ENCODE results near the gene HTR1B. TPM values are rescaled to one million over a fixed set of nuclear protein-coding genes. Genes with fewer than 3 reads are reported as not detected.

Gene HTR1B
- total and polyA plus RNA-seq, 2 donors from 2014 or later, result 0.26 to 1.9 TPM

DNA sequence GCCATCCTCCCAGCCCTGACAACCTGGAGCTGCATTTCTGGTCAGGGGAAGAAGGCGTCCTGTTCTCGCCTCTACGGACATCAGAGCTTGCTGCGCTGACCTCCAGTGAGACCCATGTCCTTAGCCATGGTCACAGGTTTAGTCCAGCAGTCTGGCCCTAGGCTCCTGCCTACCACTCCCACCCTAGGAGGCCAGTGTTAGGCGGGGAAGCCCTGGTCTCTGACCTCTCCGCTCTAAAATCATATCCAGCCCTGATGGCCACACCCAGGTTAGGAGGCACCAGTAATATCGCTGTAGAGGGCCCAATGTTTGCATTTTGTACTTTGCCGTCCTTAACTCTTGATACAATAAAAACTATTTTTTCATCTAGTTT, 1.2 kb upstream of the HTR1B start:
- H3K27ac ChIP-seq (ENCODE audit: low read depth in 2 of 2, low read length in 2 of 2), result no peak overlapping the region
- H3K9me3 ChIP-seq (ENCODE audit: control insufficient read depth in 2 of 3, insufficient read depth in 1 of 3, low read length in 3 of 3), result no peaks in the 10 kb centered on the region
- peaks cover 44% of the 10 kb centered on the region for H3K27me3 ChIP-seq (ENCODE audit: control insufficient read depth, insufficient read depth, low read length)
- no peak for FAIRE-seq
- H3K9ac ChIP-seq (ENCODE audit: low read length in 3 of 3), result no peak overlapping the region
- H3K4me3 ChIP-seq (ENCODE audit: low read length in 3 of 3), result peak overlapping the region in 1 of 3 donors; percentile 57
- peak in 1 of 5 donors; percentile 11 for DNase-seq
- peaks cover 0 to 15% (median 6%) of the 10 kb centered on the region in 3 donors for H3K4me1 ChIP-seq (ENCODE audit: control insufficient read depth in 2 of 3, insufficient read depth in 2 of 3, low read depth in 1 of 3, low read length in 3 of 3)
- TF ChIP-seq, protein P1, sequence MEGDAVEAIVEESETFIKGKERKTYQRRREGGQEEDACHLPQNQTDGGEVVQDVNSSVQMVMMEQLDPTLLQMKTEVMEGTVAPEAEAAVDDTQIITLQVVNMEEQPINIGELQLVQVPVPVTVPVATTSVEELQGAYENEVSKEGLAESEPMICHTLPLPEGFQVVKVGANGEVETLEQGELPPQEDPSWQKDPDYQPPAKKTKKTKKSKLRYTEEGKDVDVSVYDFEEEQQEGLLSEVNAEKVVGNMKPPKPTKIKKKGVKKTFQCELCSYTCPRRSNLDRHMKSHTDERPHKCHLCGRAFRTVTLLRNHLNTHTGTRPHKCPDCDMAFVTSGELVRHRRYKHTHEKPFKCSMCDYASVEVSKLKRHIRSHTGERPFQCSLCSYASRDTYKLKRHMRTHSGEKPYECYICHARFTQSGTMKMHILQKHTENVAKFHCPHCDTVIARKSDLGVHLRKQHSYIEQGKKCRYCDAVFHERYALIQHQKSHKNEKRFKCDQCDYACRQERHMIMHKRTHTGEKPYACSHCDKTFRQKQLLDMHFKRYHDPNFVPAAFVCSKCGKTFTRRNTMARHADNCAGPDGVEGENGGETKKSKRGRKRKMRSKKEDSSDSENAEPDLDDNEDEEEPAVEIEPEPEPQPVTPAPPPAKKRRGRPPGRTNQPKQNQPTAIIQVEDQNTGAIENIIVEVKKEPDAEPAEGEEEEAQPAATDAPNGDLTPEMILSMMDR (IDR thresholded peaks at IDR 0.05; ENCODE audit: borderline replicate concordance, extremely low read depth, insufficient read depth), result no peak
- intact Hi-C loops (cut with DNase I), result no loop called here
- no peaks in the 10 kb centered on the region for H3K36me3 ChIP-seq (ENCODE audit: control insufficient read depth in 2 of 3, insufficient read depth in 3 of 3, low read length in 3 of 3)

DNA sequence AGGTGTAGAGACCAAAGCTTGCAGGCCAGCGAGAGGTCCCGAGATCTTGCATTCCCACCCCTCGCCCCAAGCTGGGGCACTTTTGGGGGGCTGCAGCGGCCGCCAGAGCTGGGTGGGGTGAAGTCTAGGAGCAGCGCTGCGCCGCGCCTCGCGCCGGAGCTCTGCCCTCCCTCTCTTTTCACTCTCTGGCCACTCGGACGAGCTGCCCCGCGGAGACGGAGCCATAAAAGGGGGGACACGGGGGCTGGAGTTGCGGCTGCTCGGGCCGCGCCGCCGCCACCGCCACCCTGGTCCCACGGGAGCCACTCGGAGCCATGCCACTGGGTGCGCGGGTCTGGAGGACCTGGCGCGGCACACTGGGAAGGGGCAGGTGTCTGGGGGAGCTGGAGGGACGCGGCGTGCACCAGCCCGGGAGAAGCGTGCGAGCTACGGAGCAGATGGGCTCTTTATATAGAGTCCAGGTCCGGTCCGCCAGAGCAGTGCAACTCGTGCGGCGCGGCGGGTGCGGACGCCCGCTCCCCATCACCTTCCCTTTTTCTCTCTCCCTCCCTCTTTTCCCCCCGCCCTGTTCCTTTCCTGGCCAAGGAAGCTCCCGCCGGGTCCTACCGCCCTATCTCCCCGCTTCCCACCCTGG, 687 bp upstream of the HTR1B start:
- intact Hi-C loops (cut with DNase I), result no loop called here
- no peak overlapping the region for H3K27ac ChIP-seq (ENCODE audit: low read depth in 2 of 2, low read length in 2 of 2)
- H3K27me3 ChIP-seq (ENCODE audit: control insufficient read depth, insufficient read depth, low read length), result peaks cover 44% of the 10 kb centered on the region

DNA sequence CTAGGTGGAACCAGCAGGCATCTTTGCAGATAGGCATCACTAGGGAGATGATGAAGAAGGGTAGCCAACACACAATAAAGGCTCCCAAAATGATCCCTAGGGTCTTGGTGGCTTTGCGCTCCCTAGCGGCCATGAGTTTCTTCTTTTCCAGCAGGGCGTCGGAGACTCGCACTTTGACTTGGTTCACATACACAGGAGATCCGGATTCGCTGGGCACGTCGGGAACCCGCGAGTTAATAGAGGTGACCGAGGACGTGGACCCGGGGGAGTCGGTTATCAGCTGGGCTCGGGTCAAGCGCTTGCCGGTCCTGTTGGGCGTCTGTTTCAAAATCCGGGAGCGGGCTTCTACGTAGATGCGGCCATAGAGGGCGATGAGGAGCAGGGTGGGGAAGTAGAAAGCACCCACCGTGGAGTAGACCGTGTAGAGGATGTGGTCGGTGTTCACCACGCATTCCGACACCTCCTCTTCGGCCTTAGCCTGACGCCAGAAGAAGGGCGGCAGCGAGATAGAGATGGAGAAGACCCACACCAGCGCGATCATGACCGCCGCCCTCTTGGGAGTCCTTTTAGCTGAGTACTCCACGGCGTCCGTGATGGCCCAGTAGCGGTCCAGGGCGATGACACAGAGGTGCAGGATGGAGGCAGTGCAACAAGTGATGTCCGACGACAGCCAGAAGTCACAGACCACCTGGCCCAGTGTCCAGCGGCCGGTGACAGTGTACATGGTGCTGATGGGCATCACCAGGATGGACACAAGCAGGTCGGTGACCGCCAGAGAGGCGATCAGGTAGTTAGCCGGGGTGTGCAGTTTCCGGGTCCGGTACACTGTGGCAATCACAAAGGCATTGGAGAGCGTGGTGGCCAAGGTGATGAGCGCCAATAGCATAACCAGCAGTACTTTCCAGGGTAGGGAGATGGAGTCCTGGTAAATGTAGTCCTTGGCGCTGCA, 658 bp downstream of the HTR1B start:
- Histone ChIP-seq H3K27ac (ENCODE audit: low read depth in 2 of 2, low read length in 2 of 2) (no peak overlapping the region), H3K9ac (ENCODE audit: low read length in 3 of 3) (no peak overlapping the region), H3K4me1 (ENCODE audit: control insufficient read depth in 2 of 3, insufficient read depth in 2 of 3, low read depth in 1 of 3, low read length in 3 of 3) (peaks cover 0 to 15% (median 6%) of the 10 kb centered on the region in 3 donors), H3K9me3 (ENCODE audit: control insufficient read depth in 2 of 3, insufficient read depth in 1 of 3, low read length in 3 of 3) (no peaks in the 10 kb centered on the region), H3K27me3 (ENCODE audit: control insufficient read depth, insufficient read depth, low read length) (peaks cover 48% of the 10 kb centered on the region), H3K4me3 (ENCODE audit: low read length in 3 of 3) (peak overlapping the region in 2 of 3 donors; percentile 48 to 57), H3K36me3 (ENCODE audit: control insufficient read depth in 2 of 3, insufficient read depth in 3 of 3, low read length in 3 of 3) (no peaks in the 10 kb centered on the region)
- DNase-seq (peak in 2 of 5 donors; percentile 4 to 10), FAIRE-seq (no peak)
- TF ChIP-seq, protein P1 (IDR thresholded peaks at IDR 0.05; ENCODE audit: borderline replicate concordance, extremely low read depth, insufficient read depth), result no peak
- intact Hi-C loops (cut with DNase I), result no loop called here

More for the DNA sequence above, 687 bp upstream of the HTR1B start:
- Histone ChIP-seq H3K9me3 (ENCODE audit: control insufficient read depth in 2 of 3, insufficient read depth in 1 of 3, low read length in 3 of 3) (no peaks in the 10 kb centered on the region), H3K4me3 (ENCODE audit: low read length in 3 of 3) (peak overlapping the region in 2 of 3 donors; percentile 48 to 57), H3K36me3 (ENCODE audit: control insufficient read depth in 2 of 3, insufficient read depth in 3 of 3, low read length in 3 of 3) (no peaks in the 10 kb centered on the region), H3K9ac (ENCODE audit: low read length in 3 of 3) (no peak overlapping the region), H3K4me1 (ENCODE audit: control insufficient read depth in 2 of 3, insufficient read depth in 2 of 3, low read depth in 1 of 3, low read length in 3 of 3) (peaks cover 0 to 15% (median 6%) of the 10 kb centered on the region in 3 donors)
- DNase-seq (peak in 4 of 5 donors; percentile 24 to 70 (median 33)), FAIRE-seq (no peak)
- TF ChIP-seq, protein P1 (IDR thresholded peaks at IDR 0.05; ENCODE audit: borderline replicate concordance, extremely low read depth, insufficient read depth), result no peak

All from kidney (tissue), 14 donors.